HepG2 (cell line): ENCODE results near the gene CARMIL3. TPM values are rescaled to one million over a fixed set of nuclear protein-coding genes. Genes with fewer than 3 reads are reported as not detected.

ENCODE experiments used
- HDAC1 ChIP-seq: sonication (generic); formaldehyde crosslinking; IDR thresholded peaks from 2 replicates; pipeline ENCODE4 v1.5.1; 2020; ENCODE audit warnings: mild to moderate bottlenecking, missing genetic modification reagents
- MATR3 ChIP-seq: sonication (generic); formaldehyde crosslinking; IDR thresholded peaks from 2 replicates; pipeline ENCODE4 v1.4.0; 2020; ENCODE audit warnings: missing genetic modification reagents
- POLR2AphosphoS2 ChIP-seq: IDR thresholded peaks from 2 replicates; pipeline ENCODE4 v1.6.1; 2011; ENCODE audit warnings: low read depth, low read length, improper control_type of control experiment
- RXRA ChIP-seq: sonication (generic); formaldehyde crosslinking; IDR thresholded peaks from 2 replicates; pipeline ENCODE4 v1.5.1; 2020; ENCODE audit warnings: missing genetic modification reagents
- ZNF264 ChIP-seq: sonication (generic); formaldehyde crosslinking; IDR thresholded peaks from 2 replicates; pipeline ENCODE4 v1.4.0; 2020; ENCODE audit warnings: missing genetic modification reagents
- ZSCAN31 ChIP-seq: sonication (generic); formaldehyde crosslinking; IDR thresholded peaks from 2 replicates; pipeline ENCODE4 v1.5.0; 2020; ENCODE audit warnings: low read depth, mild to moderate bottlenecking, missing genetic modification reagents
- polyA plus RNA-seq, 8 experiments: library from polyadenylated mRNA; depleted of rRNA in 3 of 8; stranded (reverse) in 7 of 8; unstranded in 1 of 8; fragments of >200 nt; fragmentation: Illumina TruSeq in 4 of 8; extraction: Trizol in 4 of 8; gene quantifications; 2 replicates each; pipeline versions ENCODE4 v1.2.1 to v1.2.3, GENCODE V29; 2011 to 2016; ENCODE audit warnings: low read depth in 4 of 8, missing spikeins in 1 of 8, mixed read lengths in 1 of 8; ENCODE audit not compliant: insufficient read depth in 1 of 8
- total RNA-seq, 5 experiments: library from RNA; depleted of rRNA; stranded (reverse); fragments of >200 nt; fragmentation: Illumina TruSeq; extraction: Trizol; gene quantifications; 2 replicates each; pipeline ENCODE4 v1.2.3, GENCODE V29; 2016; ENCODE audit warnings: low read depth in 1 of 5
- TF ChIP-seq, protein P1 (sequence below): sonication (generic); formaldehyde crosslinking; conservative IDR thresholded peaks from 2 replicates; pipeline ENCODE4 v1.8.0; 2022; ENCODE audit warnings: mild to moderate bottlenecking, moderate library complexity, missing genetic modification reagents
- TF ChIP-seq, protein P2 (sequence below): sonication (generic); formaldehyde crosslinking; IDR thresholded peaks from 2 replicates; pipeline ENCODE4 v1.4.0; 2020; ENCODE audit warnings: missing genetic modification reagents, borderline replicate concordance
- TF ChIP-seq, protein P3 (sequence below): sonication (generic); formaldehyde crosslinking; IDR thresholded peaks from 2 replicates; pipeline ENCODE4 v1.4.0; 2020; ENCODE audit warnings: missing genetic modification reagents, low read depth, mild to moderate bottlenecking, borderline replicate concordance
- TF ChIP-seq, protein P4 (sequence below): IDR thresholded peaks from 2 replicates; pipeline ENCODE4 v1.6.1; 2016; ENCODE audit warnings: low read depth, borderline replicate concordance
- TF ChIP-seq, protein P5 (sequence below): sonication (generic); formaldehyde crosslinking; IDR thresholded peaks from 2 replicates; pipeline ENCODE4 v1.4.0; 2020; ENCODE audit warnings: missing genetic modification reagents
- TF ChIP-seq, protein P6 (sequence below): sonication (generic); formaldehyde crosslinking; IDR thresholded peaks from 2 replicates; pipeline ENCODE4 v1.5.0; 2020; ENCODE audit warnings: mild to moderate bottlenecking, missing genetic modification reagents, moderate library complexity

Gene CARMIL3
- total and polyA plus RNA-seq, 2 of the 13 experiments (the other 11 are each of a cell fraction or from before 2014, with no cell fraction given): 0.27 to 0.55 TPM

DNA sequence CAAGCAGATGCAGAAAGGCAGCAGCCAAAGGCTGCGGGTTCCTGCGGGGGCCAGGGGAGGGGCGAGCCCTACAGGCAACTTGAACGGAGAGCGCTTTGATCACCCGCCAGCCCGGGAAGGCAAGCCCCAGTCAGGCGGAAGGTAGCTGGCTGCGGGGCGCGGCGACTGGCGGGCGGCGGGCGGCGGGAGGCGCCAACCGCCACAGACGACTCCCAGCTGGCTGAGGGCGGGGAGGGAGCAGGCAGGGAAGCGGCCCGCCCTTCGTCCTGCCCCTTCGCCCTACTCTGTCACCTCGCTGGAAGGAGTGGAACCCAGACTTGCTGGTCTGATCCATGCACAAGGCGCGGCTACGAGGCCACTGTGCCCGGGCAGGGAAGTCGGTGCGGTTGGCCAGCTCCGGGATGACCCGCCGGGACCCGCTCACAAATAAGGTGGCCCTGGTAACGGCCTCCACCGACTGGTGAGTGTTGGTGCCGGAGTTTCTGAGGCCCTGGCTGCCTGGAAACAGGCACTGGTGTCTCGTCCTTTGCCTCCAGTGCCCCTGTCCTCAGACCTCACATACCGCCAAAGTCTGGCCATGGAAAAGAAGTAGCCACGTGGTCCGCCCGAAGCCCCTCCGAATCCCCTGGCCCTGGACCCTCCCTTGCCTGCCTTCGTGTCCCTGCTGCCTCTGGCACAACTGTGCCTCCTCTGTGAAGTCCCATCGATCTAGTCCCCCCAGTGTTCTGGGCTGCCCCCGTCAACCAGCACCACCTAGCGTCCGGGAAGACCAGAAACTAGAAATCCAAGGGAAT is 15.4 kb upstream of the CARMIL3 start (continued):
- TF ChIP-seq, protein P1, sequence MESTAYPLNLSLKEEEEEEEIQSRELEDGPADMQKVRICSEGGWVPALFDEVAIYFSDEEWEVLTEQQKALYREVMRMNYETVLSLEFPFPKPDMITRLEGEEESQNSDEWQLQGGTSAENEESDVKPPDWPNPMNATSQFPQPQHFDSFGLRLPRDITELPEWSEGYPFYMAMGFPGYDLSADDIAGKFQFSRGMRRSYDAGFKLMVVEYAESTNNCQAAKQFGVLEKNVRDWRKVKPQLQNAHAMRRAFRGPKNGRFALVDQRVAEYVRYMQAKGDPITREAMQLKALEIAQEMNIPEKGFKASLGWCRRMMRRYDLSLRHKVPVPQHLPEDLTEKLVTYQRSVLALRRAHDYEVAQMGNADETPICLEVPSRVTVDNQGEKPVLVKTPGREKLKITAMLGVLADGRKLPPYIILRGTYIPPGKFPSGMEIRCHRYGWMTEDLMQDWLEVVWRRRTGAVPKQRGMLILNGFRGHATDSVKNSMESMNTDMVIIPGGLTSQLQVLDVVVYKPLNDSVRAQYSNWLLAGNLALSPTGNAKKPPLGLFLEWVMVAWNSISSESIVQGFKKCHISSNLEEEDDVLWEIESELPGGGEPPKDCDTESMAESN (CRISPR knock-in tag): peak; percentile 94
- peak; percentile 78 for TF ChIP-seq RXRA (CRISPR knock-in tag)
- TF ChIP-seq, protein P2, sequence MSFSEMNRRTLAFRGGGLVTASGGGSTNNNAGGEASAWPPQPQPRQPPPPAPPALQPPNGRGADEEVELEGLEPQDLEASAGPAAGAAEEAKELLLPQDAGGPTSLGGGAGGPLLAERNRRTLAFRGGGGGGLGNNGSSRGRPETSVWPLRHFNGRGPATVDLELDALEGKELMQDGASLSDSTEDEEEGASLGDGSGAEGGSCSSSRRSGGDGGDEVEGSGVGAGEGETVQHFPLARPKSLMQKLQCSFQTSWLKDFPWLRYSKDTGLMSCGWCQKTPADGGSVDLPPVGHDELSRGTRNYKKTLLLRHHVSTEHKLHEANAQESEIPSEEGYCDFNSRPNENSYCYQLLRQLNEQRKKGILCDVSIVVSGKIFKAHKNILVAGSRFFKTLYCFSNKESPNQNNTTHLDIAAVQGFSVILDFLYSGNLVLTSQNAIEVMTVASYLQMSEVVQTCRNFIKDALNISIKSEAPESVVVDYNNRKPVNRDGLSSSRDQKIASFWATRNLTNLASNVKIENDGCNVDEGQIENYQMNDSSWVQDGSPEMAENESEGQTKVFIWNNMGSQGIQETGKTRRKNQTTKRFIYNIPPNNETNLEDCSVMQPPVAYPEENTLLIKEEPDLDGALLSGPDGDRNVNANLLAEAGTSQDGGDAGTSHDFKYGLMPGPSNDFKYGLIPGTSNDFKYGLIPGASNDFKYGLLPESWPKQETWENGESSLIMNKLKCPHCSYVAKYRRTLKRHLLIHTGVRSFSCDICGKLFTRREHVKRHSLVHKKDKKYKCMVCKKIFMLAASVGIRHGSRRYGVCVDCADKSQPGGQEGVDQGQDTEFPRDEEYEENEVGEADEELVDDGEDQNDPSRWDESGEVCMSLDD (CRISPR knock-in tag): peak; percentile 65; the same call in 1 of the 2 replicates
- TF ChIP-seq, protein P3, sequence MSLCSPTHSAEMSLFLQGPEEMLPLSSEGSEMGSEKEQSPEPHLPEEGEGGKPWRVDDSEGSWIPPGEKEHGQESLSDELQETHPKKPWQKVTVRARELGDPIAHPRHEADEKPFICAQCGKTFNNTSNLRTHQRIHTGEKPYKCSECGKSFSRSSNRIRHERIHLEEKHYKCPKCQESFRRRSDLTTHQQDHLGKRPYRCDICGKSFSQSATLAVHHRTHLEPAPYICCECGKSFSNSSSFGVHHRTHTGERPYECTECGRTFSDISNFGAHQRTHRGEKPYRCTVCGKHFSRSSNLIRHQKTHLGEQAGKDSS: peak; percentile 81; the same call in 1 of the 2 replicates
- TF ChIP-seq, protein P4, sequence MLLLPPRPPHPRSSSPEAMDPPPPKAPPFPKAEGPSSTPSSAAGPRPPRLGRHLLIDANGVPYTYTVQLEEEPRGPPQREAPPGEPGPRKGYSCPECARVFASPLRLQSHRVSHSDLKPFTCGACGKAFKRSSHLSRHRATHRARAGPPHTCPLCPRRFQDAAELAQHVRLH: peak; percentile 89
- TF ChIP-seq ZNF264 (CRISPR knock-in tag): peak; percentile 46; the same call in 1 of the 2 replicates
- TF ChIP-seq, protein P5, sequence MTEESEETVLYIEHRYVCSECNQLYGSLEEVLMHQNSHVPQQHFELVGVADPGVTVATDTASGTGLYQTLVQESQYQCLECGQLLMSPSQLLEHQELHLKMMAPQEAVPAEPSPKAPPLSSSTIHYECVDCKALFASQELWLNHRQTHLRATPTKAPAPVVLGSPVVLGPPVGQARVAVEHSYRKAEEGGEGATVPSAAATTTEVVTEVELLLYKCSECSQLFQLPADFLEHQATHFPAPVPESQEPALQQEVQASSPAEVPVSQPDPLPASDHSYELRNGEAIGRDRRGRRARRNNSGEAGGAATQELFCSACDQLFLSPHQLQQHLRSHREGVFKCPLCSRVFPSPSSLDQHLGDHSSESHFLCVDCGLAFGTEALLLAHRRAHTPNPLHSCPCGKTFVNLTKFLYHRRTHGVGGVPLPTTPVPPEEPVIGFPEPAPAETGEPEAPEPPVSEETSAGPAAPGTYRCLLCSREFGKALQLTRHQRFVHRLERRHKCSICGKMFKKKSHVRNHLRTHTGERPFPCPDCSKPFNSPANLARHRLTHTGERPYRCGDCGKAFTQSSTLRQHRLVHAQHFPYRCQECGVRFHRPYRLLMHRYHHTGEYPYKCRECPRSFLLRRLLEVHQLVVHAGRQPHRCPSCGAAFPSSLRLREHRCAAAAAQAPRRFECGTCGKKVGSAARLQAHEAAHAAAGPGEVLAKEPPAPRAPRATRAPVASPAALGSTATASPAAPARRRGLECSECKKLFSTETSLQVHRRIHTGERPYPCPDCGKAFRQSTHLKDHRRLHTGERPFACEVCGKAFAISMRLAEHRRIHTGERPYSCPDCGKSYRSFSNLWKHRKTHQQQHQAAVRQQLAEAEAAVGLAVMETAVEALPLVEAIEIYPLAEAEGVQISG (CRISPR knock-in tag): peak; percentile 99
- TF ChIP-seq, protein P6, sequence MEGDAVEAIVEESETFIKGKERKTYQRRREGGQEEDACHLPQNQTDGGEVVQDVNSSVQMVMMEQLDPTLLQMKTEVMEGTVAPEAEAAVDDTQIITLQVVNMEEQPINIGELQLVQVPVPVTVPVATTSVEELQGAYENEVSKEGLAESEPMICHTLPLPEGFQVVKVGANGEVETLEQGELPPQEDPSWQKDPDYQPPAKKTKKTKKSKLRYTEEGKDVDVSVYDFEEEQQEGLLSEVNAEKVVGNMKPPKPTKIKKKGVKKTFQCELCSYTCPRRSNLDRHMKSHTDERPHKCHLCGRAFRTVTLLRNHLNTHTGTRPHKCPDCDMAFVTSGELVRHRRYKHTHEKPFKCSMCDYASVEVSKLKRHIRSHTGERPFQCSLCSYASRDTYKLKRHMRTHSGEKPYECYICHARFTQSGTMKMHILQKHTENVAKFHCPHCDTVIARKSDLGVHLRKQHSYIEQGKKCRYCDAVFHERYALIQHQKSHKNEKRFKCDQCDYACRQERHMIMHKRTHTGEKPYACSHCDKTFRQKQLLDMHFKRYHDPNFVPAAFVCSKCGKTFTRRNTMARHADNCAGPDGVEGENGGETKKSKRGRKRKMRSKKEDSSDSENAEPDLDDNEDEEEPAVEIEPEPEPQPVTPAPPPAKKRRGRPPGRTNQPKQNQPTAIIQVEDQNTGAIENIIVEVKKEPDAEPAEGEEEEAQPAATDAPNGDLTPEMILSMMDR (CRISPR knock-in tag): peak; percentile 98
- TF ChIP-seq HDAC1 (CRISPR knock-in tag): peak; percentile 87
- no peak for TF ChIP-seq MATR3 (CRISPR knock-in tag)
- no peak; the same call in 1 of the 2 replicates for TF ChIP-seq ZSCAN31 (CRISPR knock-in tag)
- no peak for TF ChIP-seq POLR2AphosphoS2
